Effector memory CD4-positive, alpha-beta T cell (primary cell): ENCODE results near the gene ZNF837.
A peak's percentile ranks its signal among the peaks of the same experiment; 100 is the strongest.

Experiments used
- DNase-seq, 3 donors: peaks; one replicate each; pipeline ENCODE4 v3.0.0-alpha.2; 2020
- H3K27ac ChIP-seq: 2 replicates; pipeline ENCODE4 v1.7.0; 2013; ENCODE audit warnings: mild to moderate bottlenecking, low read length, moderate library complexity; ENCODE audit not compliant: insufficient read depth, poor library complexity, severe bottlenecking
- H3K27me3 ChIP-seq: replicated peaks from 2 replicates; pipeline ENCODE4 v1.7.0; 2013; ENCODE audit warnings: mild to moderate bottlenecking, low read length; ENCODE audit not compliant: insufficient read depth, control insufficient read depth, poor library complexity, severe bottlenecking
- H3K36me3 ChIP-seq: 2 replicates; pipeline ENCODE4 v1.7.0; 2013; ENCODE audit warnings: mild to moderate bottlenecking, low read length, moderate library complexity; ENCODE audit not compliant: control insufficient read depth, insufficient read depth
- H3K4me1 ChIP-seq: 2 replicates; pipeline ENCODE4 v1.7.0; 2013; ENCODE audit warnings: low read length, mild to moderate bottlenecking; ENCODE audit not compliant: control insufficient read depth, insufficient read depth, poor library complexity, severe bottlenecking
- H3K4me3 ChIP-seq: 2 replicates; pipeline ENCODE4 v1.7.0; 2013; ENCODE audit warnings: low read length, low read depth, mild to moderate bottlenecking; ENCODE audit not compliant: insufficient read depth, poor library complexity, severe bottlenecking
- H3K9me3 ChIP-seq: 2 replicates; pipeline ENCODE4 v1.7.0; 2013; ENCODE audit warnings: mild to moderate bottlenecking, low read length, moderate library complexity; ENCODE audit not compliant: control insufficient read depth

ZNF837 gene

DNA sequence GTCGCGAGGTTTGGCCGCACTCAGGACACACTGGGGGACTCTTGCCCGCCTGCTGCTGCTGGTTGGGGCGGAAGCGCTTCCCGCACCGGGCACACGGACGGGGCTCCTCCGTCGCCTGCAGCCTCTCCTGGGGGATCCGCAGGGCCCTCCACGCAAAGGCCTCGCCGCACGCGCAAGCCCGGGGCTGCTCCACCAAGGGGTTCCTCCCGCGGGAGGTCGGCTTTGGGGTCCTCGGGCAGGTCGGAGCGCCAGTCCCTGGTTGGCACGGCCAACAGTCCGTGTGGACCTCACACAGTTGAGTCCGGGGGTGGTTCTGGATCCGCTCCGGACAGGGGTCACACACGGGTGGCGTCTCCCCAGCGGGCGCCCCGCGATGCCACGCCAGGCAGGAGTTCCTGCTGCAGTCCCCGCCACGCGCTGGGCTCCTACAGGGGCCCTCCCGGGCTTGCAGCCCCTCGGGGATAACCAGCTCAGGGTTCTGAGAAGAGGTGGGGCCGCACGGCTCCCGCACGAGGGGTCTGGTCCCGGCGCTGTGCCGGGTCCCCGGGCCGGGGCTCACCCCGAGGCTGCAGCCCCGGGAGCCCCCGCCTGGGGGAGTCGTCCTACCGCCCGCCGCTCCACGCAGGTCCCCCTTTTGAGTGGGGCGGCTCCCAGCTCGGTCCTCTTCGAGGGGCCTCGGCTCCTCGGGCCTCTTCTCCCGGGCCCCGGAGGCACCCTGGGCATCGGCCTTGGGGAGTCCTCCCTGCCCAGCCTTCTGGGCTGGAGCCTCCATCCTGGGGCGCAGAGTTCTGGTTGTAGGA, 12.1 kb downstream of the ZNF837 start:
- H3K36me3 ChIP-seq, result no peaks in the 10 kb centered on the region

DNA sequence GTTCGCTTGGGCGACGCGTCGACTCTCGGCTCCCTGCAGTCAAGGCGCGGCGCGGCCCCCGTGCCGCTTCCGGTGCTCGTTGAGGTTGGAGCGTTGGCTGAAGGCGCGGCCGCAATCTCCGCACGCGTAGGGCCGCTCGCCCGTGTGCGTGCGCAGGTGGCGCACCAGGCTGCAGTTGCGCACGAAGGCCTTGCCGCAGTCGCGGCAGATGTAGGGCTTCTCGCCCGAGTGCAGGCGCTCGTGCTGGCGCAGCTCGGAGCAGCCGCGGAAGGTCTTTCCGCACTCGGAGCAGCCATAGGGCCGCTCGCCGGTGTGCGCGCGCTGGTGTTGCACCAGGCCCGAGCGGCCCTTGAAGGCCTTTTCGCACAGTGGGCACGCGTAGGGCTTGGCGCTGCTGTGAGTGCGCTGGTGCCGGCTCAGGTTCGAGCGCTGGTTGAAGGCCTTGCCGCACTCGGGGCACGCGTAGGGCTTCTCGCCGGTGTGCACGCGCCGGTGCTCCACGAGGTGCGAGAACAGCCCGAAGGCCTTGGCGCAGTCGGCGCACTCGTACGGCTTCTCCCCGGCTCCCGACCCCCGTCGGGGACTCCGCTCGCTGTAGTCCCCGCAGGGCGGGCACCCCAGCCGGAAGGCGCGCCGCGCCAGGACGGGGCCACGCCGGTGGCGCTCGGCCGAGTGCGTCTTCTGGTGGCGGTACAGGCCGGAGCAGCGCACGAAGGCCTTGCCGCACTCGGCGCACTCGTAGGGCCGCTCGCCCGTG, 13.0 kb downstream of the ZNF837 start:
- H3K4me1 ChIP-seq, result no peaks in the 10 kb centered on the region
- no peaks in the 10 kb centered on the region for H3K27me3 ChIP-seq
- DNase-seq, result no peak
- H3K4me3 ChIP-seq, result no peak overlapping the region
- no peaks in the 10 kb centered on the region for H3K9me3 ChIP-seq
- no peak overlapping the region for H3K27ac ChIP-seq
- no peaks in the 10 kb centered on the region for H3K36me3 ChIP-seq

More for the DNA sequence above, 12.1 kb downstream of the ZNF837 start:
- Histone ChIP-seq H3K4me3 (no peak overlapping the region), H3K9me3 (no peaks in the 10 kb centered on the region), H3K27me3 (no peaks in the 10 kb centered on the region), H3K4me1 (no peaks in the 10 kb centered on the region), H3K27ac (no peak overlapping the region)
- no peak for DNase-seq

DNA sequence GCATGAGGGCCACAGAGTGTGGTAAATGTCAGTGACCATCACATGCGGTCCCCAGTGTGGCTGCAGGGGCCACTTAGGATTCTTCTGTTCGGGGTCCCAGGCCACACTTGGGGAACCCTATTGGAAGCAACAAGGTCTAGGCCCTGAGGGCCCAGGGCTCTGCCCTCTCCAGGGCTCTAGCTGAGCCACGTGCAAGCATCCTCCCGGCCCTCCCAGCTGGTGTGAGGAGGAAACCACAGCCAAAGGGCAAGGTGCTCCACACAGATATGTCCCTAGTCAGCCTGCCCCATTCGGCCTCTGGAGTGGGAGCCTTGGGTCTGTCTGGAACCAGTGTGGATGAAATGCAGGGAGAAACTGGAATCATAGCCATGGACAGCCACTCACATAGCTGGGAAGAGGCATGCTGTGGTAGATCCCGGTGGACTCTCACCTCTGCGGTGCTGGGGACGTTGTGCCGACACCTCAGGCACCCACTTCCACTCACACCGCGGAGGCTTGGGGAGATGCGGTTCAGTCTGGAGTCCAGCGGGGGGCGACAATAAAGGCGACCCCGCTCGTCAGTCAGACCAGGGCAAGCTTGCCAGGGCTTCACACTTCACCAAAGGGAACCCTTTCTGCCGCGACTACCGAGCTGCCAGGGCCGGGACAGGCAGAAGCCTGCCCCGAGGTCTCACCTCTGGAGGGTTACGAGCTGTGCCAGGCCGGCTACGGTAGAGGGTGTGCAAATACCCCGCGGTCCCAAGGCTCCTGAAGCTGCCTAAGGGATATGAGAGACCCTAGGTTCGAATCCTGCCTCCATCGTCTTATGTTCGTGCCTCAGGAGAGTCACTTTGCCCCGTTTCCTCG, 14.0 kb downstream of the ZNF837 start:
- Histone ChIP-seq H3K4me1 (peaks cover 7% of the 10 kb centered on the region), H3K4me3 (no peak overlapping the region), H3K27ac (no peak overlapping the region), H3K27me3 (no peaks in the 10 kb centered on the region), H3K9me3 (no peaks in the 10 kb centered on the region), H3K36me3 (no peaks in the 10 kb centered on the region)
- DNase-seq, result no peak

DNA sequence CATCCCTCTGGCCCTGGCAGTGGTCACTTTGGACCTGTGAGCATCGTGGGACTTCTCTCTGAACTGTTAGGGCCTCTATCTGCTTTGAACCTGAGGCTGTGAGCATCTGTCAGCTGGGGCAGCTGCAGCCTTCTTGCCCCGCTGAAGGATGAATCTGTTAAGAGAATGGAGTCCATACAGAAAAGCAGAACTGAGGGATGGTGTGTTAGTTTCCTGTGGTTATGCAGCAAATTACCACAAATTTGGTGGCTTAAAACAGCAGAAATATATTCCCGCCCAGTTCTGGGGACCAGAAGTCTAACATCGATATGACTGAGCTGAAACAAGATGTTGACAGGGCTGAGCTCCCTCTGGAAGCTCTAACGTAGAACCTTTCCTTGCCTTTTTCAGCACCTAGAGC, 16.7 kb downstream of the ZNF837 start:
- no peak overlapping the region for H3K4me3 ChIP-seq

DNA sequence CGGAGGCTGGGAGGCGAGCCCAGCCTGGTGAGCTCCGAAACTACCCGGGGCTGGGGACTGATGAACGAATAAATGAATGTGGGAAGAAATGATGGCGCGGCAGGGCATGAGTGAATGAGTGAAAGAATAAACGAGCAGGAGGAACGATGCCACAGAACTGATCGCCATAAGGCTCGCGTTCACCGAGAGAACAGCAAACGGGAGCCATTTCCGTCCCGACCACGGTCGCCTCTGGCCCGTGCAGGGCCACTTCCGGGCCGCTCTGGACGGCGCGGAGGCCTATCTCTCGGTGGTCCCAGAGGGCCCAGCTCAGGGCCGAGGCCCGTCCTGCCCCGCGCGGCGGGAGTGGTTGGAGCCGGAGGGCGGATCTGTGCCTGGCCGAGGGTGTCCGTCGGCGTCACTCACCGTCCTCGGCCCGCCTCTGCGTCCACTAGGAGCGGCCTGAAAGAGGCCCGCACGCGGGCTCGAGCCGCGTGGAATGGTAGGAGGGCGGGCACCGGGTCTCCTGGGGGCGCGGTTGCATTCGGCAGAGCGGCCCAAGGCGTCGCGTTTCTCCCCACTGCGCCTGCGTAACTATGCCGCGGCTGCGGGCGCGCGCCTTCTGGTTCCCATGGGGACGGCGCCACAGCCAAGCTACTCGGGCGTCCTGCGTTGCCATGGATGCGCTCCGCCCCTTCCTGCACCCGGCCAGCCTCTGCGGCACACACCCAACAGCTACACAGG, 18.4 kb downstream of the ZNF837 start, which contains the start of gene ZNF497:
Gene ZNF497 (minus strand): TSS at position 480 of the 723 bp plus-strand sequence. CDS start 5,116 bp downstream, outside the sequence.
- Histone ChIP-seq H3K9me3 (no peaks in the 10 kb centered on the region), H3K4me1 (peaks cover 12% of the 10 kb centered on the region), H3K36me3 (no peaks in the 10 kb centered on the region), H3K4me3 (peak within 1 kb of the TSS; percentile 61), H3K27ac (peak within 1 kb of the TSS; percentile 69), H3K27me3 (no peaks in the 10 kb centered on the region)
- DNase-seq, result peak; percentile 89 to 93 (median 89)

More for the DNA sequence above, 16.7 kb downstream of the ZNF837 start:
- no peak for DNase-seq
- H3K27ac ChIP-seq, result no peak overlapping the region
- no peaks in the 10 kb centered on the region for H3K9me3 ChIP-seq
- H3K36me3 ChIP-seq, result no peaks in the 10 kb centered on the region
- peaks cover 12% of the 10 kb centered on the region for H3K4me1 ChIP-seq
- no peaks in the 10 kb centered on the region for H3K27me3 ChIP-seq

DNA sequence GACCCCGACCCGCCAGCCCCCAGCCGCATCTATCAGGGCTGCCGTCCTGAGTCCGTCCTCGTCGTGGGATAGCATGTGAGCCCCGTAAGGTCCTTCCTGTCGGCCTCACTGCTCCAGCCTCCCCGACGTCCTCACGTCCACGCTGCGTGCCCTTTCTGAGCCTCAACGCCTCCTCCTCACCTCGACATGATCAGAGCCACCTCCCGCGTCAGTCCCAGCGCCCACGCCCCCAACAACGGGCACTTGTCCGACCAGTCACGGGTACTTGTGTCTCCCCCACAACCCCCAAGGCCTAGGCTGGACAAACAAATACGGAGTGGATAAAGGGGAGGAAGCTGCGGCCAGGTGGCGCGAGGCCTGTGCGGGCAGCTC, 18.9 kb downstream of the ZNF837 start:
- H3K9me3 ChIP-seq, result no peaks in the 10 kb centered on the region
- no peaks in the 10 kb centered on the region for H3K27me3 ChIP-seq
- H3K4me1 ChIP-seq, result peaks cover 17% of the 10 kb centered on the region
- no peak for DNase-seq
- H3K4me3 ChIP-seq, result peak overlapping the region; percentile 61
- no peaks in the 10 kb centered on the region for H3K36me3 ChIP-seq
- peak overlapping the region; percentile 69 for H3K27ac ChIP-seq

DNA sequence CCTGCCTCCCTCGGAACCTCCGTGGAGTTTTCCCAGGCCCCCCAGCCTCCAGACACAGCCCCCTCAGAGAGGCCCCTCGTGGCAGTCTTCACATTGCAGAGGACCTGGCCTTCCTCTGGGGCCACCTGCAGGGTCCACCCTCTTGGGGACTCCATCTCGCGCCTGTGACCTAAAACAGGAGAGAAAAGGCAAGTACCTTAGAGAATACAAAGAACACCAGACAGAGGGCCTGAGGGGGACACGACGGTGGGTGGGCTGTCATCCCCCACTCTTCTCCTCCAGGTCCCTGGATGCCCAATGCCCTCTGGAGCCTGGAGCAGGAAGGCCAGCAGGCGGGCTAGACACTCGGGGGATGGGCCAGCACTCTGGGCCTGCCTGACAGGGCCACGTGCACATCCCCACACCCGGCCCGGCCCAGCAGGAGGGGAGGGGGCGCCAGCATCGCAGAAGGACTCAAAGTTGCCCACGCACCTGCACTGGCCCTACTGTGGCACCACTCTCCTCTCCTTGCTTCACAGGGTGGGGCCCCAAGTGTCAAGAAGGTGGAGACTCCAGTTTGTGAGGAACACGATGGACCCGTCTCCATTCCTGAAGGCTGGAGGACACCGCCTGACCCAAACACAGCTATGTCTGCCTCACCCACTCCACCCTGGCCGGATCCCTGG, 23.2 kb downstream of the ZNF837 start:
- H3K36me3 ChIP-seq, result no peaks in the 10 kb centered on the region
- no peak for DNase-seq
- H3K4me1 ChIP-seq, result peaks cover 27% of the 10 kb centered on the region
- H3K4me3 ChIP-seq, result no peak overlapping the region
- no peaks in the 10 kb centered on the region for H3K9me3 ChIP-seq
- H3K27ac ChIP-seq, result no peak overlapping the region
- no peaks in the 10 kb centered on the region for H3K27me3 ChIP-seq

DNA sequence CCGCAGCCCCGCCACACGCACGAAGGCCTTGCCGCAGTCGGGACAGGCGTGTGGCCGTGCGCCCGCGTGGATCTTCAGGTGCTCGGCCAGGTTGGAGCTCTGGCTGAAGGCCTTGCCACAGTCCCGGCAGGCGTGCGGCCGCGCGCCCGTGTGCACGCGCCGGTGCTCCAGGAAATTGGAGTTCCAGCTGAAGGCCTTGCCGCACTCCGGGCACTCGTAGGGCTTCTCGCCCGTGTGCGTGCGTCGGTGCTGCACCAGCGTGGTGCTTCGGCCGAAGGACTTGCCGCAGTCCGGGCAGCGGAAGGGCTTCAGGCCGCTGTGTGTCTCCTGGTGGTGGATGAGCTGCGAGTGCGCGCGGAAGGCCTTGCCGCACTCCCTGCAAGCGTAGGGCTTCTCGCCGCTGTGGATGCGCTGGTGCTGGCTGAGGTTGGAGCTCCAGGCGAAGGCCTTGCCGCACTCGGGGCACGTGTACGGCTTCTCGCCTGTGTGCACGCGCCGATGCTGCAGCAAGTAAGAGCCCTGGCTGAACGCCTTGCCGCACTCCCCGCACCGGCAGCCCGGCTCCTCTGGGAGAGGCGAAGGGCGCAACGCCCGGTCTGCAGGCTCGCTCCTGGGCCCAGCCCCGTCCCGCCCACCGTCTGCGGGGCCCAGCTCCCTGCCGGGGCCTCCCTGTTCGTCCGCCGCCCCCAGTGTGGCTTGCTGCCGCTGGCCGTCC, 23.9 kb downstream of the ZNF837 start:
- H3K4me3 ChIP-seq, result peak overlapping the region; percentile 51
- no peaks in the 10 kb centered on the region for H3K36me3 ChIP-seq
- peaks cover 22% of the 10 kb centered on the region for H3K4me1 ChIP-seq
- no peaks in the 10 kb centered on the region for H3K9me3 ChIP-seq
- no peak for DNase-seq
- H3K27me3 ChIP-seq, result no peaks in the 10 kb centered on the region
- no peak overlapping the region for H3K27ac ChIP-seq
